Measurements from ENCODE around the gene PRPF4.
A peak's percentile ranks its signal among the peaks of the same experiment; 100 is the strongest.
"Not testable (repeated sequence)": the region's sequence is repeated elsewhere in the genome, so short reads cannot be mapped to it uniquely, and the experiment has no call there.

Gene PRPF4

DNA sequence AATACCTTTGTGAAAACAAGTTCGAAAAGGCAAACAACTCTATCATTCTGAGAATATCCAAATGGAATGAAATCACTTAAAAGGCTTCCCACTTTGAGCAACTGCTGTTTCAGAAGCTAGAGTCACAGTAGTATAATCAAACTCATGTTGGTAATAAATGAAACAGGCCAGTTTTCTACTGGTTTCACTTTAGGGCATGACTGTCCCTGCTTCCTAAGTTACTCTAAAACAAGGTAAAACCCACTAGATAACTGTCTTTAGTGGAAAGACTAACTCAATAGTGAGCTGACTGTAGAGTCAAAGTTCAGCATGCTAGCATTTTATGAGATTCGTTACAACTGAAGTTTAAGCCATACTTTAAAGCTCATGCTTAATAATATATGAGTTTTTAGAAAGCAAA is 6.1 kb upstream of the PRPF4 start:
- no peak for DNase-seq

DNA sequence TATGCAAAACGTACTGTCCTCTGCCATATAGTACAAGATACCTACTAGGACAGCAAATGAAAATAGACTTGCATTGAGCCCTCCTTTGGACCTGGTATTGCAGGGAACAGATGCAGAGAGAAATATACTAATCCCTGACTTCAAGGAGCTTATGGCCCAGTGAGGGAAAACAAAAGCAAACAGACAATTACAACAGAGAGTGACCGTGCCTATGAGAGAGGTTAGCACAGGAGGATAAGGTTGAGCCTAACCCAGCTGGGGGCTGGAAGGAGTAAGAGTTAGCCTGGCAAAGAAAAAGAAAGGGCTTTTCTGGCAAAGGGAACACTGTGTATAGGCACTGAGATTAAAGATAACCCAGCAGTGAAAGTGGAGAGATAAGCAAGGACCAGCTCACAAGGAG is 5.6 kb upstream of the PRPF4 start:
- DNase-seq: no peak

DNA sequence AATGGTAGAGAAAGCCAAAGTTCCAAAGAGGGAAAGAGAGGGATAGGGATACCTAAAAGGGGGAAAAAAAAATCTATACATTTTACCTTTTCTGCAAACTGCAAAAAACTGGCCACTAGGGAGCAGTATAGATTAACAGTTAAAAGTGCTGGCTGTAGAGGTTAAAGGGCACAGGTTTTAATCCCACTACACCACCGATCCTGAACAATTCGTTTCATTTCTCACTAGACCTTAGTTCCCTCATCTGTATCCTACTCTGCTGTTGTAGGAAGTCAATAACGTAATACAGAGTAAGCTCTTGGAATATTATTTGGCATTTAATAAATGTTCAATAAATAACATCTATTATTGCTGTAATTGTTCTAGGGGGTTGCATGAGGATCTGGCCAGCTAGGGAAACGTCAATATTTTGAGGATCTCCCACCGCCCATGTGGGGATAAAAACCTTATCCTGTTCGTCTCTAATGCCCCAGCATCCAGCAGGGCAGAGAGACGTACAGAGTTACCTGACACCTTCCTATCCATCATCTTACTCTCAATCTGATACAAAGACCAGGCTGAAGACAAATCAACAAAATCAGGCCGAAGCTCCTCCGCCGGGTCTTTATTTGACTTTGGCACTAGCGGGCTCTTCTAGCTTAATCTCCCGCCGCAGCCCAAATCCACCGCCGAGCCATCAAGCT is 843 bp upstream of the PRPF4 start:
- peak; percentile 69 for DNase-seq

DNA sequence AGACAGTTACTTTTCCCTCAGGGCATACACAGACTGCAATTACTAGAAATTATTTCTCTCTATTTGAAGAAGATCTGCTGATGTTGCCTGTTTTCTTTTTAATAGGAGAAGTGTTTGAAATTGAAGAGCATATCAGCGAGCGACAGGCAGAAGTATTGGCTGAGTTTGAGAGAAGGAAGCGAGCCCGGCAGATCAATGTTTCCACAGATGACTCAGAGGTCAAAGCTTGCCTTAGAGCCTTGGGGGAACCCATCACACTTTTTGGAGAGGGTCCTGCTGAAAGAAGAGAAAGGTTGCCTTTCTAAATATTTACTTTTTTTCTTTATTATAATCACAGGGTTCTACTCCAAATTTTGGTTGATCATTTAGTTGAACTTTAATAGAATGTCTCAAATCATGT is 3.4 kb downstream of the PRPF4 start:
- no peak for DNase-seq

DNA sequence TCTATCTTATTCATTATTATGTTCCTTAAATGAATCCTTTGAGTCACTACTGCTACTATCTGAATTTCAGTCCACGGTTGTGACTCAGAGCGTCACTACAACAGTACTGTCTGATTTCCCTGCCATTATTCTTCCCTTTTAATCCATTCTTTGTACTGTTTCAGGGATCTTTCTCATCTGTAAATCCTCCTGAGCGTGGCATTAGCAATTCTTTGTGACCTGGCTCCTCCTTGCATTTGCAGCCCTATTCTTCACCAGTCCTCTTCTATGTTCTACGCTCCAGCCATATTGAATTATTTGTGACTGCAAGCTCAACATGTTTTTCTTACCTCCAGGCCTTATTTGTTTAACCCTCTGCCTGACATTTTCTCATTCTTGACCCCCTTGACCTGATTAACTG is 5.9 kb downstream of the PRPF4 start:
- no peak for DNase-seq

DNA sequence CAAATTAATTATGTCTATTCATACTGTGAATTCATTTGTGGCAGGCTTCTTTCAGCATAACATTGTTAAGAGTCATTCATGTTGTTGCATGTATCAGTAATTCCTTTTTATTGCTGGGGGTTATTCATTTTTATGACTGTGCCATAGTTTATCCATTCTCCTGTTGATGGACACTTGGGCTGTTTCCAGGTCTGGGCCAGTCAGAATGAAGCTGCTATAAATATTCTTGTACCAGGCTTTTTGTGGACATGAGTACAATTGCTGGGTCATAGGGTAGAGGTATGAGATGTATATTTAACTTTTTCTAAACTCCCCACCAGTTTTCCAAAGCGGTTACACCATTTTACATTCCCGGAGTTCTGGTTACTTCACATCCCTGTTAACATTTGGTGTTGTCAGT is 13.6 kb downstream of the PRPF4 start:
- DNase-seq: no peak

DNA sequence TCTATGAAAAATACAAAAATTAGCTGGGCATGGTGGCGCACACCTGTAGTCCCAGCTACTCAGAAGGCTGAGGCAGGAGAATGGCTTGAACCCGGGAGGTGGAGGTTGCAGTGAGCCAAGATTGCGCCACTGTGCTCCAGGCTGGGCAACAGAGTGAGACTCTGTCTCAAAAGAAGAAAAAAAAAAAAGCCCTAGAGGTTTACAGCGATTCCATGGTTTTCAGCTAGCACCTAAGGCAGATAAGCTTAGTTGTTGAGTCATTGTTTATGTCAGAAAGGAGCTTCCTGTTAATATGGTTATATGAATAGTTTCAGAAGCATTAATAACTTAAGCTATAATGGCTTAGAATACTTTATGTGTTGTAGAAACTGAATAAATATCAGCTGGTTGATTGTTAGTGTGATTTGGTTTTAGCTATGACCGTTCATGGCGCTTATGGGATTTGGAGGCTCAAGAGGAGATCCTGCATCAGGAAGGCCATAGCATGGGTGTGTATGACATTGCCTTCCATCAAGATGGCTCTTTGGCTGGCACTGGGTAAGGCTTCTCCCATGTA is 14.7 kb downstream of the PRPF4 start:
- no peak for DNase-seq

DNA sequence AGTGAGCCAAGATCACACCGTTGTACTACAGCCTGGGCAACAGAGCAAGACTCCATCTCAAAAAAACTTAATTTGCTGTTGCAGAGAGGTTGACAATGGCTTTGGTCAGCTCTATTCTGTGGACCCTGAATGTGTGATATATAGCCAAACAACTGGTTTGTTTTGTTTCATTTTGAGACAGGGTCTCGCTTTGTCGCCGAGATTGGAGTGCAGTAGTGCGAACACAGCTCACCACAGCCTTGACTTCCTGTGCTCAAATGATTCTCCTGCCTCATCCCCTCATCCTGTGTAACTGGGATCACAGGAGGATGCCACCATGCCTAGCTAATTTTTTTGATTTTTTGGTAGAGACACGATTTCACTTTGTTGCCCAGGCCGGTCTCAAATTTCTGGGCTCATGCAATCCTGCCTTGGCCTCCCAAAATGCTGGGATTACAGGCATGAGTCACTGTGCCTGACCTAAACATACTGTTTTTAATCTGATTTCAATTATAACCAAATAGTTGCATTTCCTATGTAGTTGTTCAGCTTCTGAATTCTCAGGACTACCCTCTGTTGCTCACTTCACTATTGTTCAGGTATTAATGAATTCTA is 17.9 kb downstream of the PRPF4 start:
- no peak for DNase-seq

DNA sequence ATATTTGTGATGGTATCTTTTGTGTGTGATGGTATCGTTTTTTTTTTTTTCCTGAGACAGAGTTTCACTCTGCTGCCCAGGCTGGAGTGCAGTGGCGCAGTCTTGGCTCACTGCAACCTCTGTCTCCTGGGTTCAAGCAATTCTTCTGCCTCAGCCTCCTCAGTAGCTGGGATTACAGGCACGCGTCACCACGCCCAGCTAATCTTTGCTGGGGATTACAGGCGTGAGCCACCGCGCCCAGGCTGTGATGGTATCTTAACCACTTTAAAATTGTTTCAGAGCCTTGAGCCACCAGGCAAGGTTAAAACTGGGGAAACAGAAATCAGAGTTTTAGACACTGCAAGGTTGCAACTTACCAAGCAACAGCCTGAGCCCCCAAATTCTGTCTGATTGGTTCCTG is 20.8 kb downstream of the PRPF4 start:
- DNase-seq: not testable (repeated sequence)

DNA sequence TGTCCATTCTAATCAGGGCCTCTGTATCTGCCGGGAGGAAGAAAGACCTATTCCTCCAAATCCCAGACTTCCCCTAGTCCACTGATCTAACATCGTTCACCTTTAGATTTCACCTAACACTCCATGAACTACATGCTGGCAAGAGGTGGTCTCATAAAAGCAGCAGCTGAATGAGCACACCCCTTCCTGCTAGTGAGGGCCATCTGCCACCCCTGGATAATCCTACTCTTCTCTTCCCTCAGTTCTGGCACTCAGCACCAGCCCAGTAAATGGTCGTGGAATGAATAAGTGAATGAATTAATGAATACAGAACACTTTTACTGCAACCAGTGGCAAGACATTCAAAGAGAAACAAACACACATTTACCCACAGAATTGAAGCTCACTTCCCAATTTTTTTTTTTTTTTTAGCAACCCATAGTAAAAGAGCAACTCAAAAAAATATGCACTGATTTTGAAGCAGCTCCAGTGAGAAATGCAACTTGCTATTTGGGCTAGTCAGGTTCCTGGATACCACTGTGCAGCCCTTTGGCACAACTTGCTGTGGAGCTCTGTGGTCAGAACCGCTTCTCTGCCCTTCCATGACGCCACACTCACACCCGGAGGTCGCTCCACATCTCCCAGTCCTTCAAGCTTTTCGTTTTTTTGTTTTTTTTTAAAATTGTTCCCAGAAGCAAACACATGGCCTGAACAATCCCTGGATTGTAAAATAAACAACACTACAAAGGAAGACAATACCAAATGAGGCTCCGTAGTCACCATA is 21.5 kb downstream of the PRPF4 start:
- DNase-seq: no peak

DNA sequence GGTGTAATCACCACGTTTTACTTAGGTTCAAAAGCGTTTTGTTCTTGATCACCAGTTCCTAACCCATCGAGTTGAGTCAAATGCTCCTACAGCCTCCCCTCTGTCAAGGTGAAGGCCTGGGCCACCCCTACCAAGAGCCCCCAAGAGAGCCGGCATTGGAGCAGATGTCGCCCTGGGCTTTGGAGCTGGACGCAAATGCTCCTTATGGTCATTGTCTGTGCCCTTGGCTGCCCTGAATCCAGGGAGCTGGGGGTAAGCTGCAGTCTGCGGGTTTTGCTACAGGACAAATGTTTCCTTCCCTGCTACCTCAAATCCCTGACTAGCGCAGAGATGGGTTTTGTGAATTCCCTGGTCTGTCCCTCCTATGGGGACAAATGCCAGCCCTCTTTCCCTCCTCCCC is 22.9 kb downstream of the PRPF4 start:
- no peak for DNase-seq

DNA sequence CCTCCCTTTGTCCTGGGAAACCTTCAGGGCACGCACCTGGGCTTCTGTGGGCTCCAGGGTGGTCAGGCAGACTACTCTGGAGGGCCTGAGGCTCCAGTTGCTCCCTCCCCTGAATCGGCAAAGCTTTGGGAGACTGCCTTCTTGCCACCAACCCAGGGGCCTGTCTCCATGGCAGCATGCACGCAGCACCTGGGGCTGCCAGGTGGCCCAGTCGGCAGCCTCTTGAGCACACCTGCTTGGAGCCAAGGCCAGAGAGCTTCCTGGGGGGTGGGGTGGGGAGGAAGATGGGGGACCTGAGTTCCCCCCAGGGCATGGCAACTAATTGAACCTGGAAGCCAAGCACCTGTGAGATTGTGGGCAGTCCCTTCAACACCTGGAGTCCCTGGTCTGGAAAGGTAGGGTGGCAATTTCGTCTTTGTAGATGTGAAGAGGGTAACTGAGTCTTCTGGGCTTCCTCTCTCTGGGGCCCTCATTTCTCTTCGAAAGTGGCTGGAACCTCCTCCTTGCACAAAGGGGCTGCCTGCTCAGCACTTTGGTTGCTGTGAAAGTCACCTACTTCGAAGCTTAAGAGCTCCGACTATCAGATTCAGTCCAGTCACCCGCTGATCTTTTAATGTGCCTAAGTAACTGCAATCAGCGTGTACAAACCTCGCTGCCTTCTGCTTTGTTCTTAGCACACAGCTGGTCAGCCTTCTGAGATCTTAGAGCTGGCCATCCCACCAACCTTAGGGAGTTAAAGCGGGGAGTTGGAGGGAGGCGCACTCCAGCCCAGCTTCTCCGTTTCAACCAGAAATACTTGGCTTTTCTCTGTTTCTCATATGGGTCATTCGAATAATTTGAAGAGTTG is 23.7 kb downstream of the PRPF4 start:
- DNase-seq: no peak

DNA sequence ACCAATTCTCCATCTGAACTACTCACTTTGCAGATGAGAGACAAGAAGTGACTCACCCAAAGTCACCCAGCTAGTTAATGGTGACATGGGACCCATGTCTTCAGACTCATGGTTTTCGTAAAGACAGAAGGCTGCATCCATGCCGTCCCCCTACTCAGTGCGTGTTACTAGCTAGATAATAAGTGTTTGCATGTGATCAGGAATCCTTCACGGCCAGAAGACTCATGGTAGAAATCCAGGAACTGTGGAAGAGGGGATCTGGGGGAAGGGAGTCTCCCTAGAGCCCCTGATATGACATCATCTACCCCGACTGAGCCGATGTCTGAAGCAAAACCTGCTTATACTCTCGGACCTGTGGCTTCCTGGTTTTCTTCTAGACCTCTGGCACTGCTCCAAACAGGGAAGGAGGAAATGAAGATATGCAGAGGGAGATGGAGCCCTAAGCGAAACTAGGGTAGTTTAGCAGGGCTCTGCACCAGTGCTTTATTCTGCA is 24.4 kb downstream of the PRPF4 start:
- no peak for DNase-seq

DNA sequence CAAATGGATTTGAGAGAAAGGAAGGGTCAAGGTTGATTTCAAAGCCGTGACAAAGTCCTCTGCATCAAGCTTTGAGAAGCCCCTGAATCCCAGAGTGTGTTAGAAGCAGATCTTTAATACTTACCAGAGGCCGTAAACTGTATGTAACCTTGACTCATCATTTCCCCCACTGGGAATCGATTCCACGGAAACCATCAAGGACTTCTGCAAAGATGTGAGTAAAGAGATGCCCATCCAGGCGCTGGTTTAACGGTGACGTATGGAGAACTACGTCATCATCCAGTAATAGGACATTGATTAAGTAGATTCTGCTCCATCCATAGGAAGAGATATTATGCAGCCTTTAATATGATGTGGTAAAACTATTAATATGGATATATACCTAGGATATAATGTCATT is 26.1 kb downstream of the PRPF4 start:
- DNase-seq: no peak

DNA sequence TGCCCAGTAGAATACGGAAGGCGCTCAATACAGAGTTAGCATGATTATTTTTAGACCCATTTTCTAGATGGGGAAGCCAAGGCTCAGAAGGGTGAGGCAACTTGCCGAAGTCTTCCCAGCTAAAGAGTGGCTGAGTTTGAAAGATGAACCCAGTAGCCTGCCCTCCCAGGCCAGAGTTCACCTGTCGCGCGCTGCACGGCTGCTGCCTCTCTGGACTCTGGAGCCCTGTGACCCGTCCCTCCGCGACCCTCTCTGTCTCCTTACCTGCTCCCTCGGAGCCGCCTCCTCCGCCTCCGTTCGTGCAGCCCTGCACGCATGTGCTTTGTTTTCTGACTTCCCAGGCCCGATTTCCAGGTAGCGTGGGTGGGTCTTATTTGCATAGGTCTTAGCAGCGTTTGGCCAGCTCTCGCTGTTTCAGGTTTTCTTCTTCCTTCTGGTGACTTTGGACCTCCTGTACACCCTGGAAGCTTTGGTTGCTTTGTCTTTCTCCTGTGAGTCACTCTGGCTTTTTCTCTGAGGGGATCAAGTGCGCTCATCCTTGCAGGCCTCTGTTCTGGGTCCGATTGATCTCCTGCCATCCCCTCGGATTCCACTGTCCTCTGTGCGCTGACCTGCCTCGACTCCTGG is 27.4 kb downstream of the PRPF4 start, which contains the start of gene RNF183:
Gene RNF183, minus strand, starts transcription at position 585 of the 627 bp plus-strand sequence. CDS start 5,192 bp downstream, outside the sequence.
- DNase-seq: peak; percentile 9

DNA sequence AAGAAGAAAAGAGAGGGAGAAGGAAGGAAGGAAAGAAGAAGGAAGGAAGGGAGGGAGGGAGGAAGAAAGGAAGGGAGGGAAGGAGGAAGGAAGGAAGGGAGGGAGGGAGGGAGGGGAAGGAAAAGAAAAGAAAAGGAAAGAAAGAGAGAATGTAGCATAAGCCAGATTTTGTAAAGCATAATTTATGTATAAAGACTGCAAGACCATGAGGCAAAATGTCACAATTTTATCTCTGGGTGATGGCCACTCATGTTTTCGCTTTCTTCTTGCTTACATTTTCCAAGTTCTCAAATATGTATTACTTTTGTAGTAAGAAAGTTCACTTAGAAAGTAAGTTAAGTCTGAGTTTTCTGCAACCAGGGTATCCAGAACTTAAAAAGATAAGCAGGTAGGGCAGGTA is 31.1 kb downstream of the PRPF4 start:
- no peak for DNase-seq

DNA sequence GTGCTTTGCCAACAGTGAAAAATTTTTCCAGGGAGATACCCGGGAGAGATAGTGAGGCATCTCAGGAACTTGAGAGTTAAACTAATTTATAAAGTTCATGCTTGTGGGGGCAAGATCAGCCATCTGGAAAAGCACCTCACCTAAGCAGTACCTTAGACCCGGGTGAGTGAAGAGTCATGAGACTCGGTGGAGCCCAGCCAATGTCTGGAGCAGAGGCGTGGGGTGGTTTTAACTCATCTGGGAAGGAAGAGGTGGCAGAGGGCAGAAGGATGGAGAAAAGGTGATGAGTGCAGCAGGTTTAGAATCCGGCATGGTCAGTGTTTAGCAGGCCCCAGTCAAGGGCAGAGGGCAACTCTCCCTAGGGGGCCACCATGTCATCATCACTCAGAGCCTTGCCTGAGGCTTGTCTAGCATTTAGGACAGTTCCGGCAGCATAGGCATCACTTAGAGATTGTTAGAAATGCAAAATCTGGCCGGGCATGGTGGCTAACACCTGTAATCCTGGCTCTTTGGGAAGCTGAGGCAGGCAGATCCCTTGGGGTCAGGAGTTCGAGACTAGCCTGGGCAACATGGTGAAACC is 32.0 kb downstream of the PRPF4 start:
- DNase-seq: no peak

DNA sequence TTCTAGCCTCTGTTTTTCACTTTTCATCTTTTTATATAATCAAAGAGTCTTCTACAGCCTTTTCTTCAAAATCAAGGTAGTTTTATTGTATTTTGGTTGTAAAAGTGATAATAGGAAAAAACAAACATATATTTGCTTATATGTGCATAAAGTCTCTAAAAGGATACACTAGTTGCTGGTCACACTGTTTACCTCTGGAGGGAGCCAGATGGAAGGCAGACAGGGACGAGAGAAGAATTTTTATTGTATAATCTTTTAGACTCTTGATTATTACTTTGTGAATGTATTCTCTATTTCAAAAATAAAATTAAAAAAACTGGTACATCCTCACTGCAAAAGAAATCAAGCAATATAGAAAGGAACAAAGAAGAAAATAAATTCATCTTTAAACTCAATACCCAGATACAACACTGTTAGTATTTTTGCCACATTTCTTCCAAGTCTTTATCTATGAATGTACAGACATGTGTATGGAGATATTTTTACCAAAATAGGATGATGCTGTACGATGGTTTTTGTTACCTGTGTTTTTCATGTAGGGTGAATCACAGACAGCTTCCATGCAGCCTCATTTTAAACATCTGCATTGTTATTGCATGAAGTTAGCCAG is 33.9 kb downstream of the PRPF4 start:
- DNase-seq: no peak

DNA sequence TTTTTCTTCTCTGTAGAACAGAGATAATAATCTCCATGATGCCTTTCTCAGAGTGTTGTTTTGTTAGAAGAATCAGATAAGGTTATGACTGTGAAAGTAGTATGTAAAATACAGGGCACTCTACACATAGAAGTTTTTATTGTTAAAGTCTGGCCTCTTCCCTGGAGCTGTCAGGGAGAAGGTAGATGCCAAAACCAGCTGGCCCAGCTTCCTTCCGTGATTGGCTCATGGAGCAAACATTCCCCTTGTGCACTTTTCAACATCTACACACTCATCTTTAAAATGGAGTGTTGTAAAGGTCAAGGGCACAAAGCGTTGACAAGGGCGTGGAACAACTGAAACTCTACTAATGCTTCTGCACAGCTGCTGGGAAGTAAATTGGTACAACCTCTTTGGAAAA is 35.1 kb downstream of the PRPF4 start:
- no peak for DNase-seq

DNA sequence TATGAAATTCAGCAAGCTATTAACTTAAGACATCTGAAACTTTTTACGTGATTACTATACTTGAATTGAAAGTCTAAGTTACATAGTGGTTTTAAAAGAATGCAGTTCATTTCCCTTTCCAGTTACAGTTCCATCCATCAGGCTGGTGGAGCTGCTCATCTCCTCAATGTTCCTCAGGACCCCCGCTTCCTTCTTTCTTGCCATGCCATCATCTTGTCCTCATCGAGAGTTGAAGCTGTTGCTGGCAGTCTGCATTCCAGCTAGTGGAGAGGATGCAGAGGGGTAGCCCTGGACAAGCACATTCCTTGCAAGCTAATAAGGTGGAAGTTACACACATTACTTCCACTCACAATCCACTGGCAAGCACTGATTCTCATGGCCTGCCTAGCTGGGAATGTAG is 36.5 kb downstream of the PRPF4 start:
- no peak for DNase-seq

DNA sequence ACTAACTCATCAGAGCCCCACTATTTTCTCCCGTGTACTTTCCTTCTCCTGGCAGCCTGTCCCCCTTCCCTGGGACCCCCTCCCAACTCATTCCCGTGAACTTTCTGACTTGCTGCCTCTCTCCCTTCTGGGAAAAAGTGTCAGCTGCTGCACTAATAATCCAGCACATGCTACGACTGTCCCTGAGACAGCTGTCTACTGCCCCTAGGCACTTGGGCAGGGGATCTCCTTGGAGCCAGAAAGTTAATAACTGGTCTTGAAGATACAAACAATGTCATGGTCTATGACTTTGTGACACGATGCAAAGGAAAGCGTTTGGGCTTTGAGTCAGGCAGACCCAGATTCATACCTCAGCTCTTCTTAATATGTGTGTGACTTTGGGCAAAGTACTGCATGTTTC is 37.8 kb downstream of the PRPF4 start:
- no peak for DNase-seq
